ENCODE results near the gene CST9L.

- no peak for TF ChIP-seq MAZ (IDR thresholded peaks at IDR 0.05; ENCODE audit: borderline replicate concordance, low read depth, low read length)
- no peak for TF ChIP-seq ESRRA (IDR thresholded peaks at IDR 0.05; ENCODE audit: borderline replicate concordance, low read length)
- TF ChIP-seq, protein P1, sequence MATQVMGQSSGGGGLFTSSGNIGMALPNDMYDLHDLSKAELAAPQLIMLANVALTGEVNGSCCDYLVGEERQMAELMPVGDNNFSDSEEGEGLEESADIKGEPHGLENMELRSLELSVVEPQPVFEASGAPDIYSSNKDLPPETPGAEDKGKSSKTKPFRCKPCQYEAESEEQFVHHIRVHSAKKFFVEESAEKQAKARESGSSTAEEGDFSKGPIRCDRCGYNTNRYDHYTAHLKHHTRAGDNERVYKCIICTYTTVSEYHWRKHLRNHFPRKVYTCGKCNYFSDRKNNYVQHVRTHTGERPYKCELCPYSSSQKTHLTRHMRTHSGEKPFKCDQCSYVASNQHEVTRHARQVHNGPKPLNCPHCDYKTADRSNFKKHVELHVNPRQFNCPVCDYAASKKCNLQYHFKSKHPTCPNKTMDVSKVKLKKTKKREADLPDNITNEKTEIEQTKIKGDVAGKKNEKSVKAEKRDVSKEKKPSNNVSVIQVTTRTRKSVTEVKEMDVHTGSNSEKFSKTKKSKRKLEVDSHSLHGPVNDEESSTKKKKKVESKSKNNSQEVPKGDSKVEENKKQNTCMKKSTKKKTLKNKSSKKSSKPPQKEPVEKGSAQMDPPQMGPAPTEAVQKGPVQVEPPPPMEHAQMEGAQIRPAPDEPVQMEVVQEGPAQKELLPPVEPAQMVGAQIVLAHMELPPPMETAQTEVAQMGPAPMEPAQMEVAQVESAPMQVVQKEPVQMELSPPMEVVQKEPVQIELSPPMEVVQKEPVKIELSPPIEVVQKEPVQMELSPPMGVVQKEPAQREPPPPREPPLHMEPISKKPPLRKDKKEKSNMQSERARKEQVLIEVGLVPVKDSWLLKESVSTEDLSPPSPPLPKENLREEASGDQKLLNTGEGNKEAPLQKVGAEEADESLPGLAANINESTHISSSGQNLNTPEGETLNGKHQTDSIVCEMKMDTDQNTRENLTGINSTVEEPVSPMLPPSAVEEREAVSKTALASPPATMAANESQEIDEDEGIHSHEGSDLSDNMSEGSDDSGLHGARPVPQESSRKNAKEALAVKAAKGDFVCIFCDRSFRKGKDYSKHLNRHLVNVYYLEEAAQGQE (IDR thresholded peaks at IDR 0.05): no peak
- no peak for TF ChIP-seq CTCF (IDR thresholded peaks at IDR 0.05)
- TF ChIP-seq, protein P2, sequence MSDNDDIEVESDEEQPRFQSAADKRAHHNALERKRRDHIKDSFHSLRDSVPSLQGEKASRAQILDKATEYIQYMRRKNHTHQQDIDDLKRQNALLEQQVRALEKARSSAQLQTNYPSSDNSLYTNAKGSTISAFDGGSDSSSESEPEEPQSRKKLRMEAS (IDR thresholded peaks at IDR 0.05): no peak
- TF ChIP-seq RFX5 (IDR thresholded peaks at IDR 0.05): no peak
- no peak for TF ChIP-seq CEBPB (IDR thresholded peaks at IDR 0.05)
- TF ChIP-seq JUNB (IDR thresholded peaks at IDR 0.05): no peak
- no peak for TF ChIP-seq POLR2A (IDR thresholded peaks at IDR 0.05; ENCODE audit: low read length)
These were observed 28.4 kb upstream of the CST9L start for GRCh38 chr20:23596579-23597250.

All from A549 (cell line).